Measurements from ENCODE around the gene SPNS3.

DNA sequence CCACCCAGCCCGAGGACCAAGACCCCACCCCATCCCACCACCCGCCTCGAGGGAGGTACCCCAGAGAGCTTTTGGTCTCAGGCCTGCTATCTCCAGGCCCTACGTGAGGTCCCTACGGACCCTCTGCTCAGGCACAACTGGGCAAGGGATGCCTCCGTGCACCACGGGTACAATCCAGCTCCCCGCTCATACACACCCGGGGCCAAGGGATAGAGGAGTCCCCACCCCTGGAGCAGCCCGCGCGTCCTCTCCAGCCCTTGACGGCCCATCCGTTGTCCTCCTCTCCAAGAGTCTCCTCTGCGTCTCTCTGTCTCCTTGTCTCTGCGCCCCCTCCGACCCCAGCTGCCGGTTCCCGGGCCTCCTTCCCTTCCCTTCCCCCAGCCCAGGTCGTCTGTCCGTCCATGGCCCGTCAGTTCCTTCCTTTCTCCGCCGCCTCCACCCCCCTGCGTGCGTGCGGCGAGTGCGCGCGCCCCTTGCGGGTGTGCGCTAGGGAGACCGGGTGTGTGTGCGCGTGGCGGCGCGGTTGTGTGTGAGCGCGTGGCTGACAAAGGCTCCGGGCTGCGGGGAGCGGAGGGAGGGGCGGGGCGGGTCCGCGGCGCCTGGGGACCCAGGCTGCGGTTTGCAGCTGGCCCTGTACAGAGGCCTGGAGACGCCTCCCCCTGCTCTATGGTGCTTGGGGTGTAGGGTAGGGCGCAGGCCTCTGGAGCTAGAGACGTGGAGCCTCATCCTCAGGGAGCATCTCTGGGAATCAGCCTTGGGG lies 65.9 kb downstream of the SPNS3 start:
- TF ChIP-seq, protein P1, sequence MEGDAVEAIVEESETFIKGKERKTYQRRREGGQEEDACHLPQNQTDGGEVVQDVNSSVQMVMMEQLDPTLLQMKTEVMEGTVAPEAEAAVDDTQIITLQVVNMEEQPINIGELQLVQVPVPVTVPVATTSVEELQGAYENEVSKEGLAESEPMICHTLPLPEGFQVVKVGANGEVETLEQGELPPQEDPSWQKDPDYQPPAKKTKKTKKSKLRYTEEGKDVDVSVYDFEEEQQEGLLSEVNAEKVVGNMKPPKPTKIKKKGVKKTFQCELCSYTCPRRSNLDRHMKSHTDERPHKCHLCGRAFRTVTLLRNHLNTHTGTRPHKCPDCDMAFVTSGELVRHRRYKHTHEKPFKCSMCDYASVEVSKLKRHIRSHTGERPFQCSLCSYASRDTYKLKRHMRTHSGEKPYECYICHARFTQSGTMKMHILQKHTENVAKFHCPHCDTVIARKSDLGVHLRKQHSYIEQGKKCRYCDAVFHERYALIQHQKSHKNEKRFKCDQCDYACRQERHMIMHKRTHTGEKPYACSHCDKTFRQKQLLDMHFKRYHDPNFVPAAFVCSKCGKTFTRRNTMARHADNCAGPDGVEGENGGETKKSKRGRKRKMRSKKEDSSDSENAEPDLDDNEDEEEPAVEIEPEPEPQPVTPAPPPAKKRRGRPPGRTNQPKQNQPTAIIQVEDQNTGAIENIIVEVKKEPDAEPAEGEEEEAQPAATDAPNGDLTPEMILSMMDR (IDR thresholded peaks at IDR 0.05; ENCODE audit: low read length), result no peak
- no peak for TF ChIP-seq EZH2 (IDR thresholded peaks at IDR 0.05; ENCODE audit: borderline replicate concordance, low read length)

Measured in OCI-LY1 (cell line).